Breast epithelium (tissue), 3 donors: Measurements from ENCODE around the gene VIT.

Experiments
- CTCF ChIP-seq, 3 donors: fragments of 450-650 bp; IDR thresholded peaks; one replicate each; pipeline ENCODE4 v1.5.1; 2016 to 2017; ENCODE audit warnings: antibody characterized with exemption in 3 of 3, mild to moderate bottlenecking in 3 of 3, moderate library complexity in 3 of 3
- POLR2A ChIP-seq: fragments of 450-650 bp; IDR thresholded peaks from one replicate; pipeline ENCODE4 v1.6.1; 2016; ENCODE audit warnings: antibody characterized with exemption, mild to moderate bottlenecking, moderate library complexity

DNA sequence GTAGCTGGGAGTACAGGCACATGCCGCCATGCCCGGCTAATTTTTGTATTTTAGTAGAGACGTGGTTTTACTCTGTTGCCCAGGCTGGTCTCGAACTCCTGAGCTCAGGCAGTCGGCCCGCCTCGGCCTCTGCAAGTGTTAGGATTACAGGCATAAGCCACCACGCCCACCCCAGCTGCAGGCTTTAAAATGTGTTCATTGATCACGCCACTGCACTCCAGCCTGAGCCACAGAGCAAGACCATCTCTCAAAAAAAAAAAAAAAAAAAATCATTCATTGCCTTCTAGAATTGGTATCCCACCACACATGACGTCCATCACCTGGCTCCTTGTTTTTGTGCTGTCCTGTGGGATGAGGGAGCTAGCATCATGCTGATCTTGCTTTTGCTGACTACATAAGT is 127.4 kb downstream of the VIT start:
- TF ChIP-seq CTCF (IDR thresholded peaks at IDR 0.05) (no peak), POLR2A (no peak)
